ENCODE measurements around the gene ARHGAP42.

ARHGAP42 gene

GRCh38 chr11:100703801-100704575 is 16.9 kb downstream of the ARHGAP42 start:
- Histone ChIP-seq H3K27me3 (ENCODE audit: insufficient read depth, poor library complexity, severe bottlenecking) (no peaks in the 10 kb centered on the region), H3K27ac (replicated peaks) (no peak overlapping the region), H3K4me3 (replicated peaks; ENCODE audit: insufficient read depth, low read length) (no peak overlapping the region)
- TF ChIP-seq SPI1 (IDR thresholded peaks at IDR 0.05; ENCODE audit: borderline replicate concordance, low read depth) (no peak), REST (IDR thresholded peaks at IDR 0.05; ENCODE audit: insufficient replicate concordance, low read depth) (no peak), GABPA (IDR thresholded peaks at IDR 0.05; ENCODE audit: low read depth) (no peak), POLR2AphosphoS5 (IDR thresholded peaks at IDR 0.05; ENCODE audit: low read depth) (no peak)
- TF ChIP-seq, protein P1, sequence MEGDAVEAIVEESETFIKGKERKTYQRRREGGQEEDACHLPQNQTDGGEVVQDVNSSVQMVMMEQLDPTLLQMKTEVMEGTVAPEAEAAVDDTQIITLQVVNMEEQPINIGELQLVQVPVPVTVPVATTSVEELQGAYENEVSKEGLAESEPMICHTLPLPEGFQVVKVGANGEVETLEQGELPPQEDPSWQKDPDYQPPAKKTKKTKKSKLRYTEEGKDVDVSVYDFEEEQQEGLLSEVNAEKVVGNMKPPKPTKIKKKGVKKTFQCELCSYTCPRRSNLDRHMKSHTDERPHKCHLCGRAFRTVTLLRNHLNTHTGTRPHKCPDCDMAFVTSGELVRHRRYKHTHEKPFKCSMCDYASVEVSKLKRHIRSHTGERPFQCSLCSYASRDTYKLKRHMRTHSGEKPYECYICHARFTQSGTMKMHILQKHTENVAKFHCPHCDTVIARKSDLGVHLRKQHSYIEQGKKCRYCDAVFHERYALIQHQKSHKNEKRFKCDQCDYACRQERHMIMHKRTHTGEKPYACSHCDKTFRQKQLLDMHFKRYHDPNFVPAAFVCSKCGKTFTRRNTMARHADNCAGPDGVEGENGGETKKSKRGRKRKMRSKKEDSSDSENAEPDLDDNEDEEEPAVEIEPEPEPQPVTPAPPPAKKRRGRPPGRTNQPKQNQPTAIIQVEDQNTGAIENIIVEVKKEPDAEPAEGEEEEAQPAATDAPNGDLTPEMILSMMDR (IDR thresholded peaks at IDR 0.05; ENCODE audit: insufficient read depth, low read length), result no peak
- DNase-seq (ENCODE audit: low read depth in 1 of 2, low spot score in 1 of 2), result no peak

- H3K27ac ChIP-seq (replicated peaks), result no peak overlapping the region
- no peak for TF ChIP-seq GABPA (IDR thresholded peaks at IDR 0.05; ENCODE audit: low read depth)
- no peak for TF ChIP-seq REST (IDR thresholded peaks at IDR 0.05; ENCODE audit: insufficient replicate concordance, low read depth)
- TF ChIP-seq, protein P1 (IDR thresholded peaks at IDR 0.05; ENCODE audit: insufficient read depth, low read length), result no peak
- TF ChIP-seq SPI1 (IDR thresholded peaks at IDR 0.05; ENCODE audit: borderline replicate concordance, low read depth), result no peak
- no peak overlapping the region for H3K4me3 ChIP-seq (replicated peaks; ENCODE audit: insufficient read depth, low read length)
- no peak for DNase-seq (ENCODE audit: low read depth in 1 of 2, low spot score in 1 of 2)
- H3K27me3 ChIP-seq (ENCODE audit: insufficient read depth, poor library complexity, severe bottlenecking), result no peaks in the 10 kb centered on the region
Measured at GRCh38 chr11:100705447-100705846, 18.4 kb downstream of the ARHGAP42 start.

- no peak for DNase-seq (ENCODE audit: low read depth in 1 of 2, low spot score in 1 of 2)
- Histone ChIP-seq H3K27ac (replicated peaks) (no peak overlapping the region), H3K27me3 (ENCODE audit: insufficient read depth, poor library complexity, severe bottlenecking) (no peaks in the 10 kb centered on the region), H3K4me3 (replicated peaks; ENCODE audit: insufficient read depth, low read length) (no peak overlapping the region)
- TF ChIP-seq POLR2AphosphoS5 (IDR thresholded peaks at IDR 0.05; ENCODE audit: low read depth) (no peak), REST (IDR thresholded peaks at IDR 0.05; ENCODE audit: insufficient replicate concordance, low read depth) (no peak), SPI1 (IDR thresholded peaks at IDR 0.05; ENCODE audit: borderline replicate concordance, low read depth) (no peak), GABPA (IDR thresholded peaks at IDR 0.05; ENCODE audit: low read depth) (no peak)
- TF ChIP-seq, protein P1 (IDR thresholded peaks at IDR 0.05; ENCODE audit: insufficient read depth, low read length), result no peak
Measured at GRCh38 chr11:100706179-100706578, 19.1 kb downstream of the ARHGAP42 start.

Measured in HL-60 (cell line).